HEK293T (cell line): Measurements from ENCODE around the gene ACOX3.

Experiments
- CTCF ChIA-PET: fragments of 350-600 bp; formaldehyde crosslinking; extraction: SDS; loops from one replicate; lab custom pipeline; 2021; ENCODE audit warnings: antibody characterized with exemption, inconsistent platforms; lab: Yijun Ruan, JAX
- POLR2A ChIA-PET: fragments of 350-600 bp; formaldehyde crosslinking; extraction: SDS; loops from one replicate; lab custom pipeline; 2020; ENCODE audit warnings: antibody characterized with exemption, inconsistent platforms; lab: Yijun Ruan, JAX
- DNase-seq: peaks from one replicate; pipeline ENCODE4 v3.0.0; 2012; ENCODE audit warnings: mixed read lengths; ENCODE audit errors: extremely low spot score
- ARNT ChIP-seq: fragments of 450-650 bp; IDR thresholded peaks from 2 replicates; pipeline ENCODE4 v1.6.1; 2017; ENCODE audit warnings: mild to moderate bottlenecking
- BHLHE40 ChIP-seq: fragments of 450-650 bp; IDR thresholded peaks from 2 replicates; pipeline ENCODE4 v1.6.1; 2016; ENCODE audit warnings: mild to moderate bottlenecking, moderate library complexity, borderline replicate concordance
- CTBP1 ChIP-seq: fragments of 450-650 bp; IDR thresholded peaks from 2 replicates; pipeline ENCODE4 v1.6.1; 2016; ENCODE audit warnings: borderline replicate concordance
- ELF4 ChIP-seq: fragments of 450-650 bp; IDR thresholded peaks from 2 replicates; pipeline ENCODE4 v1.6.1; 2017; ENCODE audit warnings: antibody characterized with exemption
- FOXA1 ChIP-seq: fragments of 450-650 bp; IDR thresholded peaks from 2 replicates; pipeline ENCODE4 v1.6.1; 2016; ENCODE audit warnings: mild to moderate bottlenecking
- FOXK2 ChIP-seq: fragments of 450-650 bp; IDR thresholded peaks from 2 replicates; pipeline ENCODE4 v1.6.1; 2016; ENCODE audit warnings: mild to moderate bottlenecking
- FOXM1 ChIP-seq: fragments of 450-650 bp; IDR thresholded peaks from 2 replicates; pipeline ENCODE4 v1.6.1; 2017; ENCODE audit warnings: mild to moderate bottlenecking, borderline replicate concordance
- HDGF ChIP-seq: fragments of 450-650 bp; IDR thresholded peaks from 2 replicates; pipeline ENCODE4 v1.6.1; 2017; ENCODE audit warnings: antibody characterized with exemption, borderline replicate concordance
- L3MBTL2 ChIP-seq: fragments of 450-650 bp; conservative IDR thresholded peaks from 2 replicates; pipeline ENCODE4 v1.6.1; 2016; ENCODE audit warnings: mild to moderate bottlenecking
- LEF1 ChIP-seq: fragments of 450-650 bp; IDR thresholded peaks from 2 replicates; pipeline ENCODE4 v1.6.1; 2017; ENCODE audit warnings: mild to moderate bottlenecking, borderline replicate concordance
- NFRKB ChIP-seq: fragments of 450-650 bp; IDR thresholded peaks from 2 replicates; pipeline ENCODE4 v1.6.1; 2016; ENCODE audit warnings: mild to moderate bottlenecking, moderate library complexity
- SP1 ChIP-seq: fragments of 450-650 bp; IDR thresholded peaks from 2 replicates; pipeline ENCODE4 v1.6.1; 2017
- SUZ12 ChIP-seq: fragments of 450-650 bp; IDR thresholded peaks from 2 replicates; pipeline ENCODE4 v1.6.1; 2016; ENCODE audit warnings: mild to moderate bottlenecking
- TARDBP ChIP-seq: fragments of 450-650 bp; IDR thresholded peaks from 2 replicates; pipeline ENCODE4 v1.6.1; 2016
- ZNF384 ChIP-seq: fragments of 450-650 bp; IDR thresholded peaks from 2 replicates; pipeline ENCODE4 v1.6.1; 2016
- TF ChIP-seq, protein P1 (sequence below): fragments of 450-650 bp; IDR thresholded peaks from 2 replicates; pipeline ENCODE4 v1.6.1; 2016

ACOX3 gene

DNA sequence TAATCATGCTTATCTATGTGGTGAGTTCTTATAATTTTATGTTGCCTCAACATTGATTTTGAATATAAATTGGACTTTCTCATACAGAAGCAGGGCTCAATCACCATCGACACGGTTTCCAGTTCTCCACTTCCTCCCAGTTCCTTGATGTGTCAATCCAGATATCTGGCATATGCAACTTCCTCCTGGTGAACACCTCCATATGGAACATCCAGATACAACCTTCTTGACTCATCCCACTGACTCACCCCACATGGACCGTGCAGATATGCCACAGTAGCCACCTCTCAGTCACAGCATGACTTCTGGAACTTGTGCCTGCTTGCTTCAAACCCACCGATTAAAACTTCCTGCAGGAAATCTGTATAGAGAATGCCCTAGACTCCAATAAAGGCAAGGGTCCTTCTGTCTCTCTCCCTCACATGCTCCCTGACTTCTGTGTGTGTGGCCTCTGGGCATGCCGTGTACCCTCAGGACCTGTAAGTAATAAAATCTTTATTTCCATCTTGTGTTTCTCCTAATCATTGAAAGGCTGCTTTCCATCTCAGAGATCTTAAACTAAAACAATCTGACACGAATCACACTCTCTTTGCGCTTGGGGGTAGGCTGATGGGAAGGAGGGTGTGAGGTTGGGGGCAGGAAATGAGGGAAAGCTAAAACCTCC is 104.0 kb downstream of the ACOX3 start:
- POLR2A ChIA-PET: no interaction called here
- TF ChIP-seq L3MBTL2 (no peak), ZNF384 (no peak)
- CTCF ChIA-PET: no interaction called here
- no peak for DNase-seq

- CTCF ChIA-PET: no interaction called here
- POLR2A ChIA-PET: no interaction called here
- no peak for DNase-seq
- TF ChIP-seq, protein P1, sequence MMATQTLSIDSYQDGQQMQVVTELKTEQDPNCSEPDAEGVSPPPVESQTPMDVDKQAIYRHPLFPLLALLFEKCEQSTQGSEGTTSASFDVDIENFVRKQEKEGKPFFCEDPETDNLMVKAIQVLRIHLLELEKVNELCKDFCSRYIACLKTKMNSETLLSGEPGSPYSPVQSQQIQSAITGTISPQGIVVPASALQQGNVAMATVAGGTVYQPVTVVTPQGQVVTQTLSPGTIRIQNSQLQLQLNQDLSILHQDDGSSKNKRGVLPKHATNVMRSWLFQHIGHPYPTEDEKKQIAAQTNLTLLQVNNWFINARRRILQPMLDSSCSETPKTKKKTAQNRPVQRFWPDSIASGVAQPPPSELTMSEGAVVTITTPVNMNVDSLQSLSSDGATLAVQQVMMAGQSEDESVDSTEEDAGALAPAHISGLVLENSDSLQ: no peak
- TF ChIP-seq FOXM1 (no peak), FOXK2 (no peak), FOXA1 (no peak), L3MBTL2 (no peak), SUZ12 (no peak), LEF1 (no peak), TARDBP (no peak), ELF4 (no peak), BHLHE40 (no peak), HDGF (no peak), SP1 (no peak), ARNT (no peak)
Observed at GRCh38 chr4:8335848-8336247, 104.7 kb downstream of the ACOX3 start.

DNA sequence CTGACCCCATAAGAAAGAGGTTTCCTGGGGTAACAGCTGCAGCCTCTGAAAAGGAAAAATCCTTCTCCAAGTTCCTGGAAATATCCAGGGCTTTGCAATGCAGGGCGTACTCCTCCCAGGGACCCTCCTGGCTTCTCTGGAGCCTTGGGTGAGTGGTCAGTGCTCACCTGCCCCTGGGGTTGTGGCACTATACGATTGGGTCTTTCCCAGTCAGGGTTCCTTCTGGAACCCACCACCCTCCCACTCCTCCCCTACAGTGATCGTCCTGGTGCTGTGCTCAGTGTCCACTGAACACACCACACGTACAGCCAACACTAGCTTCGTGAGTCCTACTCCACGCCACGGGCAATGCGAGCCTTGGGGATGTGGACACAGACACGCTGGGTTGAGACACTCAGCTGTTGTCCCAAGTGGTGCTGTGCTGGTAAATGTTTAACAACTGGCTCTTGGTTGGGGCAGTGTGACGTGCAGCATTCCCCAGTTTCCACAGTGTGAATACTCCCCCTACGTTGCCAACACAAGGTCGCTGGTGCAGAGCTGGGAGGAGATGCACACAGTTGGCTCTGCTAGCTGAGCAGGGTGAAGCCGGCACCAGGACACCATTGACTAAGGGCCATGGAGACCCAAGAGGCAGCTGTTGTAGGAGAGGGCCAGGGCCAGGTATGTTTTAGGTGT is 105.6 kb downstream of the ACOX3 start:
- DNase-seq: no peak
- POLR2A ChIA-PET: no interaction called here
- TF ChIP-seq BHLHE40 (no peak), CTBP1 (no peak), L3MBTL2 (no peak), NFRKB (no peak), SP1 (no peak), HDGF (no peak), FOXM1 (no peak)
- TF ChIP-seq, protein P1: no peak
- CTCF ChIA-PET: interaction anchor here (1.1 kb wide), 1 partner anchor 99 kb away, joined by 3 read pairs; no protein-coding TSS in a partner anchor

GRCh38 chr4:8333726-8334460 is 106.6 kb downstream of the ACOX3 start:
- DNase-seq: no peak
- POLR2A ChIA-PET: no interaction called here
- TF ChIP-seq ELF4 (no peak), FOXA1 (no peak), FOXK2 (no peak), NFRKB (no peak), ZNF384 (no peak), TARDBP (no peak), FOXM1 (no peak)
- CTCF ChIA-PET: no interaction called here

DNA sequence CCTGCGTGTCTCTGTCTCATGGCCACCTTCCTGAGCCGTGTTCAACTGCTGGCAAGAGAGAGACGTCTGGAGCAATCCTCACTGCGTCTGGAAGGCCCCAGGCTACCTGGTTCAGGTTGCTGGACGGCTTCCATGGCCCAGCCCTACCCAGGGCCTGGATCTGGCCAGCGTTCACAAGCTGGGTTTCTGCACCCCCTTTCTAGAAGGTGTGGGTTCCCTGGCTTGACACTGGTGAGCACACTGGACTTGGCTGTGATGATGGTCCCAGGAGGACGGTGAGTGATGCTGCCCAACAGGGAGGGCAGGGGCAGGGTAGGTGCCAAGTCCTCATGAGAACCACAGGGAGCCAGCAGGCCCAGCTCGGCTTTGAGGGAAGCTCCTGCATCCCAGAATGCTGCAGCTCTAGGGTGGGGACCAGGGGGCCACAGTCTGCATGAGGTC is 107.6 kb downstream of the ACOX3 start:
- TF ChIP-seq FOXM1: no peak
- no peak for TF ChIP-seq LEF1
- TF ChIP-seq BHLHE40: no peak
- no peak for TF ChIP-seq SUZ12
- no peak for TF ChIP-seq L3MBTL2
- no peak for TF ChIP-seq TARDBP
- no peak for TF ChIP-seq CTBP1
- TF ChIP-seq NFRKB: no peak
- TF ChIP-seq ZNF384: no peak
- TF ChIP-seq FOXK2: no peak
- TF ChIP-seq SP1: no peak
- no peak for TF ChIP-seq ARNT
- TF ChIP-seq HDGF: no peak
- no peak for TF ChIP-seq ELF4
- no peak for TF ChIP-seq FOXA1
- TF ChIP-seq, protein P1: no peak
- ChIA-PET CTCF (no interaction called here), POLR2A (no interaction called here)
- DNase-seq: no peak
